GM18498 (cell line): ENCODE measurements around the gene CCDC69.
"Not testable (repeated sequence)": the region's sequence is repeated elsewhere in the genome, so short reads cannot be mapped to it uniquely, and the experiment has no call there.

Source experiments
- ATAC-seq: cut with Tn5 transposase; IDR thresholded peaks from one replicate; pipeline ENCODE4 v1.9.1; 2021; ENCODE audit warnings: mild to moderate bottlenecking, moderate library complexity; ENCODE audit not compliant: unreplicated experiment

The CCDC69 gene

DNA sequence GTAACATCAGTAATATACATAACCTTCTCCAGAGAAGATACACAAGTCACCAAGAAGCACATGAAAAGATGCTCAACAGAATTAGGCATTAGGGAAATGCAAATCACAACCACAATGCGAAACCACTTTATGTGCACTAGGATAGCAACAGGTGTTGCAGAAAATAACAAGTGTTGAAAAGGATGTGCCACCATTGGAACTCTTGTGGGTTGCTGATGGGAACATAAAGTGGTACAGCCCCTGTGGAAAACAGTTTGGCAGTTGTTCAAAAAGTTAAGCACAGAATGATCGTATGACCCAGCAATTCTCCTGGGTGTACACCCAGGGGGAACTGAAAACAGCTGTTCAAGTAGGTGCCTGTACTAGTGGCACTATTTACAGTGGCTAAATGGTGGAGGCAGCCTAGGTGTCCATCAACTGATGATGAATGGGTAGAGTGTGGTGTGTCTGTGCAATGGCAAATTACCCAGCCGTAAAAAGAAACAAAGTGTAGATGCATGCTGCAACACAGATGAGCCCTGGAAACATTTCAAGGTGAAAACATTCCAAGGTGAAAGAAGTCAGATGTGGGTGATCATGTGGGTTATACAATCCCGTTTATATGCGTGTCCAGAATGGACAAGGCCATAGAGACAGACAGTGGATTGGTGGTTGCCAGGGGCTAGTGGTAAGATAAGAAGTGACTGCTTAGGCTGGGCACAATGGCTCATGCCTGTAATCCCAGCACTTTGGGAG, 27.2 kb downstream of the CCDC69 start:
- peak; percentile 96 for ATAC-seq

DNA sequence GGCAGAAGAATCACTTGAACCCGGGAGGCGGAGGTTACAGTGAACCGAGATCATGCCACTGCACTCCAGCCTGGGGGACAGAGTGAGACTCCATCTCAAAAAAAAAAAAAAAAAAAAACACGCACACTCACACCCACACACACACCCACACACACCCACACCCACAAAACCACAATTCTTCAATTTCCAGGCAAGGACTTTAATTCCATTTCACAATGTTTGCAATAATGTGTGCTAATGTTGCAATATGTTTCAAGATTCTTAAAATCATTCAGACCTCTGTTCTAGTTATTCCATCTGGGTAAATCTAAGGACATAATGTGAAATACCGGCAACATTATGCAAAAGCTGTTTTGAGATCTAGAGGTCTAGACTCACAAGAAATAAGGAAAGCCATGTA, 28.3 kb downstream of the CCDC69 start:
- no peak for ATAC-seq

DNA sequence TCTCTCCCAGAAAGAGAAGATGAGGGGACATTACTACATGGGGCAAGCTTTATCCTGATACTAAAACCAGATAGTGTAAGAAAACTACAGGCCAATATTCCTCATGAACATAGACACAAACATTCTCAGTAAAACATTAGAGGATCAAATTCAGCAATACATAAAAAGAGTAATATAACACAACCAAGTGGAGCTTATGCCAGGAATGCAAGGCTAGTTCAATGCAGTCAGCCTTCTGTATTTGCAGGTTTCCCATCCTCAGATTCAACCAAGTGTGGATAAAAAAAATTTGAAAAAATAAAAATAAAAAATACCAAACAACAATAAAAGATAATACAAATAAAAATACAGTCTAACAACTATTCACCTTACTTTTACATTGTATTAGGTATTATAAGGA, 31.3 kb downstream of the CCDC69 start:
- no peak for ATAC-seq

DNA sequence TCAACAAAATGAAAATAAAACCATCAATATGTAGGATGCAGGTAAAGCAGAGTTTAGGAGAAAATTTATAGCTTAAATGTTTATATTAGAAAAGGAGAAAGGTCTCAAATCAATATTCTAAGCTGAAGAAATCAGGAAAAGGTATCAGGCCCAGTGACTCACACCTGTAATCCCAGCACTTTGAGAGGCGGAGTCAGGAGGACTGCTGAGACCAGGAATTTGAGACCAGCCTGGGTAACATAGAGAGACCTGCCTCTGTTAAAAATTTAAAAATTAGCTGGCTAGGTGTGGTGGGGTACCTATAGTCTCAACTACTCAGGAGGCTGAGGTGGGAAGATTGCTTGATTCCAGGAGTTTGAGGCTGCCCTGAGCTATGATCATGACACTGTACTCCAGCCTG, 32.2 kb downstream of the CCDC69 start:
- no peak for ATAC-seq

DNA sequence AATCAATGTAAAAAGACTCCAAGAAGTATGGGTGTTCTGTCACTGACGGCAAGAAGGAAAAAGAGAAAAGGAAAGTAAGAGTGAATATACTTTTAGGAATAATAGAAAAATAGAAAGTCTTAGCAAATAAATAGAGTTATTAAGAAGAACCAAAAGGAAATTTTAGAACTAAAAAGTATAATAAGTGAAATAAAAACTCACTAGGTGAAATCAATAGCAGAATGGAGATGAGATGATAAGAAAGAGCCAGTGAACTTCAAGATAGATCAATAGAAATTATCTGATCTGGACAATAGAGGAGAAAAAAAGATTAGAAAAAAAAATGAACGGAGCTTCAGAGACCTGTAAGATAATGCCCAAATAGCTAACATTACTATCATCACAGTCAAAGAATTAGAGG, 34.7 kb downstream of the CCDC69 start:
- no peak for ATAC-seq

DNA sequence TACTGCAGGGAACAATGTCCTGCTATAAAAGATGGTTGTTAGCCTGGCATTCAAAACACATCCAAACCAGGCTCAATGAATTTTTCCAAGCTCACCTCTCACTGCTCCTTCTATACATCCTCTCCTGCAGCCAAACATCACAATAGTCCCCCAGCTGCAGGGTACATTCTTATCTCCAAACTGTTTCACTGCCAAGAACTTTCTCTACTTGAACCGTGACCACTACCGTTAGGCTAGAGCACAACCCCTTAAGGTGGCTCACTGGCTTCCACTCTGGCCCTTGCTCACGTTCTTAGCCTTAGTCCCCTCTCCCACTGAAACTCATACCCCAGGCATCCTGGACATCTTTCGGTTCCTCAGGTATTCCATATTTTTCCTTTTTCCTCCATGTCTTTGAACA, 37.4 kb downstream of the CCDC69 start:
- ATAC-seq, result no peak

DNA sequence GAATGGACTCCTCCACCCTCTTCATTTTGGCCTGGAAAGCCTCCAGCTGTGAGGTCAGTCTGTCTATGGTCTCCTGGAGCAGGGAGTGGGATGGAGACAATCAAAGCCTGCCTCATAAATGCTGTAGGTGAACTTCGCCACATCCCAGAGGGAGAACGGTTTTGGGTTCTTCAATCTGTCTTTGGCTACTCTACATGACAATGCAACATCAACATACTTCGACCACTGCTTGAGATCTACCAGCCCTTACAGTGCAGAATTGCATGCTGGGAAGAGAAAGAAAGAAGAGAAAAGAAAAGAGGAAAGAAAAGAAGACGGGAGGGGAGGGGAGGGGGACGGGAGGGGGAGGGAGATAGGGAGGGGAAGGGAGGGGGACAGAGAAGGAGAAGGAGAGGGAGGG, 37.8 kb downstream of the CCDC69 start:
- no peak for ATAC-seq

DNA sequence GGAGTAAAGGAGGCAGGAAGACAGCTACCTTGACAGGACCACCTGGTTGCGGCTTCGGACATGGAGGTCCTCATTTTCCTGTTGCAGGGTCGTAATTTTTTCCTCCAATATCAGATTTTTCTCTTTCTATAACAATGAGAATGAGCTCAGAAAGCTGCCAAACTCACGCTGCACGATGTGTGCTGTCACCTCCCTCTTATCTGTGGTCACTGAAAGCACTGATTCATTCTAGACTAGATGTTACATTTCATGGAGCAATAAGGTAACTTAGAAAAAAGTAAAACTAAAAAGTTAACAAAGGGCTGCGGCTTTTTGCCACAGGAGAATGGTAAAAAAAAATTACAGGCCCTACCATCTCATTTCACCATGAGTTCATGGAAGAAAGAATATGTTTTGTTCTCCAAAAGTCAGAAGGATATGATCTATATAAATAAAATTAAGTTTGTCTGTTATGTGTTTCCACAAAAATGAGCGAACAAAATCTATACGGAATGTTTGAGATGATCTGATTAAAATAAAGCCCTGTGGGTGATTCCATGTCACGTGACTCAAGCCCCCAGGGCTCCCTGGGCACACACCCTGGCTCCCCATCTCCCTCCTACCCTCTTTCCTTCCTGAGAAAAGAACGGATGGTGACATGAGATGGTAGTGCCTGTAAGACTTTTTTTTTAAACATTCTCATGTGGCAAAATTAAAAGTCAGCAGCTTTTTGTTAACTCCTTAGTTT, 39.4 kb downstream of the CCDC69 start:
- no peak for ATAC-seq

DNA sequence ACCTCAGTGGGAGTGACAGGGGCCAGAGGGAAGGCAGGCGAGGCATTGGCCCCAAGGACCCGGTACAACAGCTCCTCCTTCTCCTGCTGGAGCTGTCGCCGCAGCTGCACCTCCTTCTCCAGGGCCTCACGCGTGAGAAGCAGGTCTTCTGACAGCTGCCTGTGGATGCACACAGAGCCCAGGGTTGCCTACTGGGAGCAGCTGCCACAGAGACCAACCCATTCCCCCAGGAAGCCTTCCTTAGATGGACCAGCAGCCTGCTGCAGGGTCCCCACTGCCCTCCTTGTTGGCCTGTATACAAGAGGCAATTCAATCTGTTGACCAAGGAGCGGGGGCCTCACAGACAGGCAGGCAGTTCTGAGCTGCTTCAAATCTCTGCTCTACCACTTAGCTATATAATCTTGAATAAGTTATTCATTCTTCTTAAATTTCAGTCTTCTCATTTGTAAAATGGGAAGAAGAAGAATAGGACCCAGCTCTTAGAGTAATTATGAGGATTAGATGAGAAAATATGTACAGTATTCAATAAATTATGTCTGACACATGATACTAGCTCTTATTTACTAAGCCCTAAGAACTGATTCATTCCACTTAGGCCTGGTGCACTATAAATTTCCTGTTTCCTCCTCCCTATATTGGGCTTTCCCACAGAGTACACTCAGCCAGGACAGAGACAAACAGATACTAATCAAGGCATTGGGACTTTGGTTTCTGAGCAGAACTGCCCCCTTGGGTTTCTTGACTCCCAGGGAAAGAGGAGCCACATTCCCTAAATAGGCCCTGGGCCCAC, 40.2 kb downstream of the CCDC69 start:
- no peak for ATAC-seq

DNA sequence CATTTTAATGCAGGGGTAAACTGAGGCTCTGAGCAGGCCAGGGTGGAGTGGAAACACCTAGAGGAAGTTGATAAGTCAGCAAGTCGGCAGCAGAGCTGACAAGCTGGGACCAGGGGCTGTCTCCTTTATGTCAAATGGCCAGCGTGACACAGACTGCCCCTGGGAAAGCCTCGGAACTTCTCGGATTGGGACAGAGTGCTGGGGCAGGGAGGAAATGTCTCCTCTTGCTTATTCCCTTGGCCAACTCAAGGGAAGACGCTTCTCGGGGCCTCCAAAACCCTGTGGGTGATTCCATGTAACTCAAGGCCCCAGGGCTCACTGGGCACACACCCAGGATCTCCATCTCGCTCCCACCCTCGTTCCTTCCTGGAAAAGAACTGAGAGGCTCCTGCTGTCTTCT, 40.9 kb downstream of the CCDC69 start:
- ATAC-seq, result no peak

DNA sequence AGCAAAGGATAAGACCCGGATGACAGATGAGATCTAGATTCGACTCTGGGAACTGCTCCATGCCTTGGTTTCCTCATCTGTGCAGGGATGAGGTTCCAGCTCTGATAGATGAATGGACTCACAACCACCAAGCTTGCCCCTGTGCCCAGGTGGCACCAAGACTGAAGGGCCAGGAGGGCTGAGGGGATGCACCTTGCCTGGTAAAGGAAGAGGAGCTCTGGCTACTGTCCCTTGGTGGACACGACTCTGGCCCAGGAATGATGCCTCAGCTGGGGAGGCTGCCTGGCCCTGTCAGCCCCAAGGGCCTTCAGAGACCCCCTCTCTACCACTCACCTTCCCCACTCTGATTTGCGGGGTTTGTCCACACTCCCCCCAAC, 41.4 kb downstream of the CCDC69 start:
- ATAC-seq, result no peak

DNA sequence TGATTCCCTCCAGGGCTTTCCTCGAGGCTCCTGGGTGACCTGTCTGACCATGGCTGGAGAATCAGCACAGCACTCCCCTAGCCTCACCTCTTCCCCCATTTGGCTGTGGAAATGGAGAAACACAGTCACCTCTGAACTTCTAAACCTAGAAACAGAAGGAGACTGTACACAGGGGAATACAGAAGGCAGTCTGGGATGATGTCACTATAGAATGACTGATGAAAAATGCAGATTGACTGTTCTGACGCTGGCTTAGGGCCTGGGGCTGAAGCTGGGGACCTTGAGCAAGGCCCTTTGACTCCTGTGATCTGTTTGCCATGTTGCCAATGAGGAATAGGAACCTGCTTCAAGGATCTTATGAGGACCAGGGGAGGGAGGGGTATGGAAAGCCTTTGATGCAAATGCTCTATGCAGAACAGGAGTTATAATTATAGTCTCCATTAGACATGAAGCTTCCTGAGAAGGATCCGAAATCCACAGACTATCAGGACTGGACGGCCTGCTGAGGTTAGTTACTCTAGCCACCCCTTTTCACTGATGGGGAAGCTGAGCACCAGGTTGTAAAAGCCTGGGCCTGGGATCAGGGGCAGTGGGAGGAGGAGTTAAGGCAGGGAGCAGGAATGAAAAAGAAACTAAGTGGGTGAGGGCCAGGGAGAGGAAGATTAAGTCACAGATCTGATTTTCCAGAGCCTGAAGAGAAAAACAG, 41.9 kb downstream of the CCDC69 start:
- no peak for ATAC-seq

DNA sequence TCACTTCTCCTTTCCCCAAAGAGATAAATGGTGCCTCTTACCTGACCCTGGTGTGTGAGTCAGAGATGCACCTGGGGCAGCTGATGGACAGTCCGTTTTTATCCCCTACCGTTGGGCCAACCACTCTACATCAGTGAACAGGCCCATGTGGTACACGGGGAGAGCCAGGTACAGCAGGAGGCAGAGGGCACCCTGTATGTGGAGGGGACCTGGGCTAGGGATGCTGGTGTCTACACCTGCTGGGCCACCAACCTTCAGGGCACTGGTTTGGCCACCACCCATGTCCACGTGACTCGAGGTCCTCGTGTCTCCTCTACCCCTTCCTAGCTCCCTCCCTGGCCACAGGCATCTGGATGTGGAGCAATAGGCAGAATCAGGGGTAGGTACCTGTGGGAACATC, 43.6 kb downstream of the CCDC69 start:
- no peak for ATAC-seq

DNA sequence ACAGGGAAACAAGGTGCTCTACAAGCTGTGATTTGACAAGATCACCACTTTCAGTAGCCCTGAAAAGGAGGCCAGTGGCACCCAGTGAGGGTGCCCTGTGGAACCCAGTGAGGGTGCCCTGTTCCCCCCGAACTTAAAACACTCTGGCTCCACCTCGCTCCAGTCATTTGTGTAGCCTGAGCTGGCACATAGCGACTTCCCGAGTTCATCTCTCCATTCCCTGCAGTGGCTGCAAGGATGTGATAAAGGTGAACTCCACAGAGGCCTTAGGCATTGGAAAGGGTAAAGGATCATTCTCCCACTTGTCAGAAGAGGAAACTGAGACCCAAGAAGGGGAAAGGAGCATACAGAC, 44.4 kb downstream of the CCDC69 start:
- ATAC-seq, result no peak

DNA sequence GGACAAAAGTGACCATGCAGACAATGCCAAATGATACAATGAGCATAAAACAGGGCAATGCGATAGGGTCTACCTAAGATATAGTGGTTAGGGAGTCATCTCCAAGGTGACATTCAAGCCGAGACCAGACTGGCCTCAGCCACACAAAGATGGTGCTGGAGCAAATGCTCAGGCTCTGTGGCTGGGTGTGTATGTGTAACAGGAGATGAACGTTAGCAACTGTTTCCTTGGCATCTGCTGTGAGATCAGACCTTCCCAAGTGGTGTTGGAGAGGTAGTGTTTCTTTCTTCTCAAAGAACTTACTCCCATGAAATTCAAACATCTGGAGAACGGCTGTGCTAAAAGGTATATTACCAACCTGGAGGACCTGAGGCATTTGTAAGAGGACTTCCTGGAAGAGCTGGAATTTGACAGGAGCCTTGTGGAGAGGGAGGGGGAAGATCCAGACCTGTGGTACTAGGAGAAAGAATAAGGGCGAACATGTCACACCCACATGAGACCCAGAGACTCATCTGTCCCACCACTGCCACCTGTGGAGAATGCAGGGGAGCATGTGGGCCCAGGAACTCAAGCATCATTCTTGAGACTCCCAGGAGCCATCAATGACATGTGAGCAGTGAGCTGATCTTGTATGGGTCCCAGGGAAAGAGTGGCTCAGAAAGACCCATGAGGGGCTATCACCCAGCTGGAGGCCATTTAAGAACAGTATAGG, 45.0 kb downstream of the CCDC69 start:
- no peak for ATAC-seq

DNA sequence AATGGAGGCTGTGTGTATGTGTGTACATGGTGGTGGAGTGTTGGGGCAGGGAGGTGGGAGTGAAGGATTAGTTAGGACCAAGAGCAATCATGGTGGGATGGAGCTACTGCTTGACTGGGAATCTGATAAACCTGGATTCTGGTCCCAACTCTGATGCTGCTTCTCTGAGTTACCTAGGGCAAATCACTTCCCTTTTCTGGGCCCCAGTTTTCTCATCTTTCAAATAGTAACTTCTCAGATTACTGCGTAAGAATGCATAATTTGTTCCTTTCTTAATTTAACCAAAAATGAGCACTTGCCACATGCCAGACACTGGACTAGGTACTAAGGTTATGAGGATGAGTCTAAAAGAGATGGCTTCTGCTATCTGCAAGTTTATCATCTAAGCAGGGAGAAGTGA, 45.5 kb downstream of the CCDC69 start:
- no peak for ATAC-seq

DNA sequence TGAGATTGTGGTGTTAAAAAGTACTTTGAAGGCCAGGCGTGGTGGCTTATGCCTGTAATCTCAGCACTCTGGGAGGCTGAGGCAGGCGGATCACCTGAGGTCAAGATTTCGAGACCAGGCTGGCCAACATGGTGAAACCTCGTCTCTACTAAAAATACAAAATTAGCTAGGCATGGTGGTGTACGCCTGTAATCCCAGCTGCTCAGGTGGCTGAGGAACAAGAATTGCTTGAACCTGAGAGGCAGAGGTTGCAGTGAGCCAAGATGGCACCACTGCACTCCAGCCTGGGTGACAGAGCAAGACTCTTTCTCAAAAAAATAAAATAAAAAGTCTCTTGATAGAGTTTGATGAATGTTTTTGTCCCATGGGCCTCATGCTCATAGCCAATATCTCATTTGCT, 47.6 kb downstream of the CCDC69 start:
- not testable (repeated sequence) for ATAC-seq

DNA sequence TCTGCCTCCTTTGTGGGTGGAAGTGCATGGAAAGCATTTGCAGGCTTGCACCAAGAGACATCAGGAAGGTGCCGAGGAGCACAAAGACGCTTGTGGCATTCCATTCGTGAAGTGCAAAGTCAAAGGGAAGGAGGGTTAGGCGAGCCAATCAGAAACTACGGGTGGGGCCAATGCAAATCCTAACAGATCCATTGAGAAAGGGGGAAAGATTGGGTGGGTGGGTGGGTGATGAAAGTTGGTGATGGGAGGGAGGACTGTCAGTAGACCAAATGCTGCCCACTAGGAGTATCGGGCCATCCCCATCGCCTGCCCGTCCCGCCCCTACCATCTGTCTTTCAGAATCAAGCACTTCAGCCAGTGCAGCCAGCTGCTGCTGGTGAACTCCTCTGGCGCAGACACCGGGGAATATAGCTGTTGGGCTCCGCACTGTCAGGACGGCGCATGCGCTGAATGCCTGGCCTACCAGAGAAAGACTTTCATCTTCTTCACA, 49.2 kb downstream of the CCDC69 start:
- no peak for ATAC-seq

DNA sequence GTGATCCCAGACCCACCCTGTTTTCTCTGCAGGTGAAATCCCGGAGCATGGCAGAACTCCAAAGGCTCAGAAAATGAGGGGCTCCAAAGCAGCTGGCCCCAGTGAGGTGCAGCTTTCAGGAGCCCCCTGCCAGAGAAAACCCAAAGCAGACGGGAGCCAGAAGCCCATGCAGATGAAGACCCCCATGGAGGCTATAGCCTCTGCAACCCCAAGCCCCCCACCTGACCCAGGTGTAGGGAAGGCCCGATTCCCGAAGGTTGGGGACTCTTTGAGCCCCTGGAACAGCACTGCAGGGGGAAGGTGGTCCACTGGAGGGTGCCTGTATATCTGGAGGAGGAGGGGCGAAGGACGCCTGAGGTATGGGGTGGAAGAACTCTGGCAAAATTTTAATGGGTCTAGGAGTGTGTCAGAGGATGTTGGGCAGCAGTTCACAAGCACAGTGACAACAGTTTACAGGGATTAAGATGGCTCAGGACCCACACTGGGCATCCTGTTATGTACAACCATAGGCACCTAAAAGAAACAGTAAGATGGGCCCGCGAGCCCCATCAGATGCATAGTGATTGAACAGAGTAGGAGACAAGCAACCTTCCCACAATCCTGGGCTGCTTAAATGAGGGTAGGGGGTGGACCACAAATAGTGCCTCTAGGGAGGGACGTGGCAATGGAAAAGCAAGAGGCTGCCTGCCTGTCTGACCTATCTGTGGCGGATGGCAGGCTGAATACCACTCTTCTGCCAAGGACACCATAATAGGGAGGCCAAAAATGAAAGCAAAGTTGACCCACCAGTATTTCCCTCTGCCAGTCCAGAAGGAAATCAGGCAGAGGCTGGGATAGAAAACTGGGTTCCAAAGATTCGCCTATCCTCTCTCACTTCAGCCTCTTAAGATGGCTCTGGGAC, 49.9 kb downstream of the CCDC69 start:
- no peak for ATAC-seq

DNA sequence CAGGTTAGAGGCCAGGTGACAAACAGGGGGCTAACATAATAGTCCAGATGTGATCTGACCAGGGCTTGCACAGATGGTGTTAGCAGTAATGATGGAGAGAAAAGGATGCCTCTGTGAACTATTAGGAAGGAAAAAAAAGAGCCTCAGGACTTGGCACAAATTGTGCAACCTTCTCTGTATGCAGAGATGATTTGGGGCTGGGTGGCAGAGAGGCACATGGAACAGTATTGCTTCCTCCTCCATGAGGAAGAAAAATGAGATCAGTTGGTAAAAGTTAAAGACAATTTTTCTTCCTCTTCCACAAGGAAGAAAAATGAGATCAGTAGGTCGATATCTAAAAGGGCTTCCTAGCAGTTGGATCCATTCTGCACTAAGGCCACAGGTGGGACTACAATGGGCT, 52.4 kb downstream of the CCDC69 start:
- no peak for ATAC-seq
